Lung microvascular endothelial cell (primary cell): ENCODE data around the gene CAMSAP1. TPM values are rescaled to one million over a fixed set of nuclear protein-coding genes. Genes with fewer than 3 reads are reported as not detected.

Experiments
- DNase-seq, 2 donors: peaks; one replicate each; pipeline versions ENCODE4 v3.0.0 to v3.0.0-alpha.2; 2010; ENCODE audit warnings: low read depth in 2 of 2
- total RNA-seq: library from RNA; depleted of rRNA; stranded (reverse); fragments of >200 nt; gene quantifications from 2 replicates; pipeline ENCODE4 v1.2.1, GENCODE V29; 2014

The CAMSAP1 gene
- total RNA-seq, 1 donor from 2014 or later = 12.9 TPM

DNA sequence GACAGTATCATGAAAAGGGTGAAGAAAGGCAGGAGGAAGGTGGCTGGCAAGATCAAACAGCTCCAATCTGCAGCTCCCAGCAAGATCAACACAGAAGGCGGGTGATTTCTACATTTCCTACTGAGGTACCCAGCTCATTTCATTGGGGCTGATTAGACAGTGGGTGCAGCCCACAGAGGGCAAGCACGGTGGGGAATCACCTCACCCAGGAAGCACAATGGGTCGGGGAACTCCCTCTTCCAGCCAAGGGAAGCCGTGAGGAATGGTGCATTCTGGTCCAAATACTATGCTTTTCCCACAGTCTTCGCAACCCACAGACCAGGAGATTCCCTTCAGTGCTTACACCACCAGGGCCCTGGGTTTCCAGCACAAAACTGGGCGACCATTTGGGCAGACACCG, 66.8 kb downstream of the CAMSAP1 start:
- no peak for DNase-seq

DNA sequence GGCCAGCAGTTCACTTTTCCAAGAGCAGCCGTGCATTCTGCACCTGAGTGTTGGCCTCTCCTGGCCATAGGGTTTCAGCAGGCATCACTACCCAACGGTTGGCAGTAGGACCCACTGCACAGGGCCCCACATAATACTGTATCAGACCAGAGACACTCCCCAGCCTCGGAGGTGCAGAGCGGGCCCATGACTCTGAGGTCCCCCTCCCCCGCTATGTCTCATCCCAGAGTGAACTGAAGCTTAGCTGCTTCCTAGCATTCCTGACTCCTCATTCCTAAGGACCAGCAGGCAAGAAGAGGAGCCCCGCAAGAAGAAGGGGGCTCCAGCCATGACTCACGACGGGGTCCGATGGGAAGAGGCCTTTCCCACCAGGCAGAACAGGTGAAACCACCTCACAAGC, 67.2 kb downstream of the CAMSAP1 start:
- DNase-seq = no peak

DNA sequence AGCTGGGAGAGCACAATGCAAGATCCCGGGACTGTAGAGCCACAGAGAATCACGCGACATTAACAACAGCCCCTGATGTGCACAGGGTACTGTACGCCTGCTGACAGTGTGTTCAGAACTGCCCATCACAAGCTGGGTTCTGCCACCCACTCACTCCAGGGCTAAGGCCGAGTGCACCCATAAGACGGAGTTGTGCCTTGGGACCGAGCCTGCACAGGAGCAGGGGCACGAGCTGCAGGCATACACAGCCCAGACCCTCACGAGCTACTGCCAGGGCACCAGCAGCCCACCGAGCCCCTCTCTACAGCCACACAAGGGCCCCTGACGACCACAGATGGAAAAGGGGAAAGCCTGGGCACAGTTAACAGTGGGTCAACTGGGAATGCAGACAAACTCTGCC, 67.8 kb downstream of the CAMSAP1 start:
- DNase-seq = no peak

DNA sequence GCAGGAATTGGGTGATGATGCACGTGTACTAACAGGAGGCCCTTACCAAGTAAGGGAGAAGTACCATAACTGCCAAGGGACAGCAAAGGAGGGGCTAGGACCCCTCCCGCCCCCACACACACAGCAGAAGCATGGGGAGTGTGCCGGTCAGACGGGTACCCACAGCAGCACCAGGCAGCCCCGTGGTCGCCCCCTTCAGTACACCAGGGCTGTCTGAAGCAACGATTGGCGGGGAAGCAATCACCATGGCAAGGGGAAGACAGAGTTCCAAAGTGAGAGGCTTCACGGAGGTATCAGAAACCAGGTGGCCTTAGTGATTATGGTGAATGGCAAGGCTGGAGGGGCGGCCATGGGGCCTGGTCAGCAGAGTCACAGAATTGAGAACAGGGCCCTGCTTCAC, 72.2 kb downstream of the CAMSAP1 start:
- no peak for DNase-seq

DNA sequence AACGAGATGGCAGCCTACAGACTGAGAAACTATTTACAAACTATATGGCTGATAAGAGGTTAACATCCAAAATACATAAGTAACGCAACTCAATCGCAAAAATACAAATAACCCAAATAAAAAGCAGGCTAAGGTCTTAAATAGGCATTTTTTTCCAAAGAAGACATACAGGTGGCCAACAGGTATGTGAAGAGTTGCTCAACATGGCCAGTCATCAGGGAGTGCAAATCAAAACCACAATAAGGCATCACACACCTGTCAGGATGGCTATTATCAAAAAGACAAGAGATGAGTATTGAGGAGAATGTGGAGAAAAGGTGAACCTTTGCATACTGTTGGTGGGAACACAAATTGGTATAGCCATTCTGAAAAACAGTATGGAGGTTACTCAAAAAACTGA, 73.5 kb downstream of the CAMSAP1 start:
- DNase-seq = no peak

DNA sequence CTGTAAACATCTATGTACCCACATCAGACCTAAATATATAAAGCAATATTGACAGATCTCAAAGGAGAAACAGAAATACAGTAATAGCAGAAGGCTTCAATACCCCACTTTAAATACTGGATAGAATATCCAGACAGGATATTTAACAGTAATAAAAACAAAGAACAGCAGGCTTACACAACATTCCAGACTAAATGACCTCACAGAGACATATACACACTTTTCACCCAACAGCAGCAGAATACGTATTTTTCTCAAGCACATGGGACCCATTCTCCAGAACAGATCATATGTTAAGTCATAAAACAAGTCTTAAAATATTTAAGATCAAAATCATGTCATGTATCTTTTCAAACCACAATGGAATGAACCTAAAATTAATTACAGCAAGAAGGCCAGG, 76.8 kb downstream of the CAMSAP1 start:
- no peak for DNase-seq

DNA sequence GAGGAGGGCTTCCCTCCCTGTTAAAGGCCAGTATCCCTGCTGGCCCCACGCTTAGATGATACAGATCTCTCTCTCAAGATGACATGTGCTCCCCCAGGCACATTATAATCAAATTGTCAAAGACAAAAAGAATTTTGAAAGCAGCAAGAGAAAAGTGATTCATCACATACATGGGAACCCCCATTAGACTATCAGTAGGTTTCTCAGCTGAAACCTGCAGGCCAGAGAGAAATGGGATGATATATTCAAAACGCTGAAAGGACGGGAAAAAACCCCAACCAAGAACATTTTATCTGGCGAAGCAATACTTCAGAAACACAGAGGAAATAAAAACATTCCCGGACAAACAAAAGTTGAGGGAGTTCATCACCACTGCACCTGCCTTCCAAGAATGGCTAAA, 78.7 kb downstream of the CAMSAP1 start:
- DNase-seq = no peak

DNA sequence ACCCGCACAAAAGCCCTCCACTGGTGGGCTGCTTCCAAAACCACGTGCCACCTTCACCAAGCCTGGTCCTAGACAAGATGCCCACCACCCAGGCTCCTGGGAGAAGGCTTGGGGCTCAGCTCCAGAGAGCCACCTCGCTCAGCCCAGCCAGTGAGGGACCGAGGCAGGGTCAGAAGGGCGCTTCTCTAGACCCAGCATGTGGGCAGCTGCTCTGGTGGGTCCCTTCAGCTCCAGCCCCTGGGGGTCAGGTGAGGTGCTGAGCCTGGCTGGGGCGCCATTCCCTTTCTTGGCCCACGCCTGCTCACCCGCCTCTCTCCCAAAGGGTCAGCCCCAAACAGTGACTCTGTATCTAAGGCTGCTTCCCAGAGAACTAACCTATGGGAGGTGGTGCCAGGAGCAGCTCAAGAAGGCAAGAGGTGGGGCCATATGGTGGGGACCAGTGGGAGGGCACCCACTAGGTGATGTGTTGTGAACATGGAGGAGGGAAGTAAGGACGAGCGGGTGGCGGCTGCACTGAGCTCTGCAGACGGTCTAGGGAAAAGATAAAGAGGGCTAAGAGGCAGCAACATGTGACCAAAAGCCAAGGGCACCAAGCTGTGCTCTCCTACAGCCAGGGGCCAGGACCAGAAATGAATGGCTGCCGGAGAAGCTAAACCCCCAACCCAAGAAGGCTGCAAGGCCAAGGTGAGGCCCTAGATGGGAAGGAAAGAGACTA, 79.3 kb downstream of the CAMSAP1 start:
- no peak for DNase-seq

DNA sequence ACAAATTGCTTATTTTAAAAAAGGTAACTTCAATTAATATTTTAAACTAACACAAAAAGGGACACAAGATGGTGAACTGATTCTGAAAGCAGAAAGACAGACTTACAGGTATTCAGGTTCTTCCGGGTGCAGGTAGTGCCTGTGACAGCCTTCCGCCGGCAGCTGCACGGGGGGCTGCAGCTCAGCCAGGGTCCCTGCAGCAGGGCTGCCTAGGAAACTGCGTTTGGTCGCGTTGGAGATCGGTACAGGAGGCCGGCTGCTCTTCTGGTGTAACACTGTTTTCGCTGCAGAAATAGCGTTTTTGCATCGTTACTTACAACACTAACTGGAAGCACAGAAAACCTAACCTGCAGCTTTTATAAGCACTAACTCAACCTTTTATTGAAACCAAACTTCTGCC, 80.0 kb downstream of the CAMSAP1 start:
- DNase-seq = no peak

DNA sequence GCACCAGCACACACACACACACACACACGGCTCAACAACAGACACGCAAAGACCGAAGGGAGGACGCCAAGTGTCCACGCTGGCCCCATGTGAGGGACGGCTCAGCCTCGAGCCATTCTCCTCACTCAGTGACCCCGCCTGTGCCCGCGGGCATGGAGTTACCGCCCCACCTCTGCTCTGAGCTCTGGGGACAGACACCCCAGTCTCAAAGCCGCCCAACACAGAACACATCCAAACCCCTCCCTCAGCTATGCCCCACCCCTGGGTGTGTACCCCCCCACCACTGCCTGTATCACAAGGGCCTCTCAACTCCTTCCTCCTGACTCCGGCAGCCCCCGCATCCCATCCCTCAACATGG, 81.2 kb downstream of the CAMSAP1 start:
- DNase-seq = no peak

DNA sequence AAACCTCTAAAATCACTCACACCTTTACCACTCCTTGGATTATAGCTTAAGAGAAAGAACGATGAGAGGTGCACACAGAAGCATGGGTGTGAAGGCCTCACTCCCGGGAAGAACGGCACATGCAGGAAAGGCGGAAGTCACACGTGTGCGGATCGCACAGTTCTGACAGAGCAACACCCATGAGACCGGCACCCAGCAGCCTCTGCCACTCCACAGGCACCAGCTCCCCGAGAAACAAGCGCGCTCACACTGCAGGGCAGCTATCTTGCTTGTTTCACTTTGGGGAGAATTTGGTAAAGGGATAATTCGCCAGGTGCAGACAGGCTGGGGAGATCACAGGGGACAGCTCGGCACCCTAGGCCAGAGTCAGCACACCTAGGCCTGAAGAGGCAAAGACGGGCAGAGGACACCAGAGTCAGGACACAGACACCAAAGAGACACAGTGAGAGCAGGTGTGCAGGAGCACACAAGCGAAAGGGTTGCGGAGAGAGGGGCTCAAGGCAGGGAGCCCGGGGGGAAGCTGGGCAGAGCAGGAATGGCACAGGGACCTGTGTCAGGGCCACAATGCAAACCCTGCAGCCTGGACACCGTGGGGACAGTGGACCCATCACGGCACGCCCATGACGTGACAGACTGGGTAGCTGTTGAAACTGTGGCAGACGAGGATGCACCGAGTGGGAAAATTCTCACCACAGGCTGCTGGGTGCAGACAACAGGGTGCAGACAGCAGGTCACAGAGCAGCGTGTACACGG, 81.7 kb downstream of the CAMSAP1 start:
- DNase-seq = no peak

DNA sequence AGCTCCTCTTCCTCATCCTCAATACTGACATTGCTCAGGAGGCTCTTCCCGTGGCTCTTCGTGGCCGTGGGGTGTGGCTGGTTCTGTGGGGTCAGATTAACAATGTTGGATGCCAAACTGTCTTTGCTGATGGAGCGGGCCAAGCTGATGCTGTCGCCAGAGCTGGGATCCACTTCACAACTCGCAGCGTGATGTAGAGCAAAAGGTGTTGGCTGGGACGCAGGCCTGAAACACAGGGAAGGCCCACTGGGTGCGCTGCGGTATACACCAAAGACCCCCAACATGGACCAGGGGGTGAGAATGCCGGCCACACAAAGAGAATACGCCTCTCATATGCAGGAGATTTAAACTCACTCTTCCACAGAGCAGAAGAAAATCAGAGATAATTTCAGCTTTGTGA, 84.3 kb downstream of the CAMSAP1 start:
- DNase-seq = no peak

DNA sequence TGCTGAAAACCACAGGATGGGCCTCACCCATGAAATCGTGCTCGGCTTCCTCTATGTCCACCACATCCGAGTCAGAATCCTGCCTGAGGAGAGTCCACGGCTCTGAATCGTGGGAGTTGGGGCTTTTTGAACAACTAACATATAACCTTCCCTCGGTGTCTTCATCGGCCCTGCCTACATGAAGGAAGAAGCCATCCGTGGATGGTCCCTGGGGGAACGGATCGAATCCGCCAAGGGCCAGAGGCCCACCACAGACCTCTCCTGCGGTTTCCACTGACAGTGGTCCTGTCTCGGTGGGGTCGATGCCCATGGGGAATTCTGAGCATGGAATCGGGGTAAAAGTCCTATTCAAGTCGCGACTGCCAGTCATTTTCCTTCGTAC, 85.0 kb downstream of the CAMSAP1 start:
- DNase-seq = no peak

DNA sequence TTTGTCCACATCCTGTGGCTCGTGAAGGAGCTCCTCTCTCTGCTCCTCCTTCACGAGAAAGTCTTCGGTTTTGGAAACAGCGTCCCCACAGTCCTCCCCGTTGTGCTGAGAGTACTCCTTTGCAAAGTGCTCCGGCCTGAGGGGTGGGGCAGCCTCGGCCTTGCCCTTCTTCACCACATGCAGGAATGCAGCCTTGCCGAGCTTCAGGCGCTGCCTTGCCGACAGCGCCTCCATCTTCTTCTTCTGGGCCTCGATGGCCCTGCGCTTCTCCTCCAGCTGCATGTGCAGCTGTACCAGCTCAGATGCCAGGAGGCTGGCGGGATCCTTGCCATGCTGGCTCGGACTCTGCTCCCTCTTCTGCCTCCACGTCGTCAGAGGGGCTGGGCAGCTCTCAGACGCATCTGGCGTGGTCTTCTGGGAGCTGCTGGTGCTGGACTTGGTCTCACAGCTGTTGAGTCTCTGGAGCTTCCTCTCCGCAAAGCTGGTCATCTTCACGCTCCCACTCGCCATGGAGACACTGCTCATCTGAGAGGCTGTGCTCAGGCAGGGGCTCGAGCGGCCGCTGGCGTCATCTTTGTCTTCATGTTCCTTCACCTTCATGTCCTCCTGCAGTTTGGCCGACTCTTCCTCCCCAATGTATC, 85.5 kb downstream of the CAMSAP1 start:
- no peak for DNase-seq

DNA sequence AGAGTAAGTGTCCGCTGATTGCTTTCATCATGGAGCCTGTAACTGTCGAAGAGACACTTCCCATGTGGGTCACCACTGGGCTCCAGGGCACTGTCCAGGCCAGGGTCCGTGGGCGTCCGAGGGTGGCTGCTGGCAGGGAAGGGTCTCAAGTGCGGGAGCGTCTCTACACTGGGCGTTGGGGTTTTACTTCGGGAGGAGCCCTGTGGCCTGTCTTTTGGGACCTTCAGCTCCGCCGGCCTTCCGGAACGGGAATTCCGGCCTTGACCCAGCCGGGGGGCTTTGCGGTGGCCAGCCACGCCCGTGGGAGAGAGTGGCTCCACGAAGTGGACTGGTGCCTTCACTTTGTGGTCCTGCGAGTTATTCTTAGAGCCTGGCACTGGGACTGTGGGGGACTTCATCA, 86.2 kb downstream of the CAMSAP1 start:
- DNase-seq = no peak

DNA sequence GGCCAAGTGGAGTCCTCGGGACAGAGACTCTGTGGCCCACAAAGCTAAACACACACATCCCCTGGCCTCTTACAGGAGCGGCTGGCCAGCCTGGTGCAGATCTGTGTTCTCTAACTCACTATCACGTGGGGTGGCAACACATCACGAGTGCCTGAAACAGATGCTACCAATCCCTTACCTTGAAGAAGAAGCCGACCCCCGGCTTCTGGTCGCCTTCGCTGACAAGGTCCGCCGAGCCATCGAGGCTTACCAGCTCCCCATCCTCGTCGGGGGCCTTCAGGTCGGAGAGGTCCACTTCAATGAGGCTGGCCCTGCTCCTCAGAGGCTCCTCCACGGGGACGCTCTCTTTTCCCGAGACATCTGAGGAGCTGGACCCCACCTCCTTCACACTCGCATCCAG, 86.7 kb downstream of the CAMSAP1 start:
- no peak for DNase-seq

DNA sequence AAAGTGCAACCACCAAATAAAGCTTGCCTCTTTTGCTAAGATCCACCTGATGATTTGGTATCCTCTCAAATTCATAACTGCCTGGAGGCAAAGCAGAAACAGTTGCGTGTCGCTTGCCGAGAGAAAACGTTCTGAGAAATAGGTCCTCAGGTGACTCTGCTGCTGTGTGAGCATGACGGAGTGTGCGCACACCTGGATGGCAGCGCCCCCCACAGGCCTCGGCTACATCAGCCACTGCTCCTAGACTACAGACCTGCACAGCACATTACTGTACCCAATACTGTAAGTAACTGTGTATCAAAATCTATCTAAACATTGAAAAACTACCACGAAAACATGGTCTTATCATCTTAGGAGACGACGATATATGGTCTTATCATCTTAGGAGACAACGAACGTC, 87.4 kb downstream of the CAMSAP1 start:
- DNase-seq = no peak

DNA sequence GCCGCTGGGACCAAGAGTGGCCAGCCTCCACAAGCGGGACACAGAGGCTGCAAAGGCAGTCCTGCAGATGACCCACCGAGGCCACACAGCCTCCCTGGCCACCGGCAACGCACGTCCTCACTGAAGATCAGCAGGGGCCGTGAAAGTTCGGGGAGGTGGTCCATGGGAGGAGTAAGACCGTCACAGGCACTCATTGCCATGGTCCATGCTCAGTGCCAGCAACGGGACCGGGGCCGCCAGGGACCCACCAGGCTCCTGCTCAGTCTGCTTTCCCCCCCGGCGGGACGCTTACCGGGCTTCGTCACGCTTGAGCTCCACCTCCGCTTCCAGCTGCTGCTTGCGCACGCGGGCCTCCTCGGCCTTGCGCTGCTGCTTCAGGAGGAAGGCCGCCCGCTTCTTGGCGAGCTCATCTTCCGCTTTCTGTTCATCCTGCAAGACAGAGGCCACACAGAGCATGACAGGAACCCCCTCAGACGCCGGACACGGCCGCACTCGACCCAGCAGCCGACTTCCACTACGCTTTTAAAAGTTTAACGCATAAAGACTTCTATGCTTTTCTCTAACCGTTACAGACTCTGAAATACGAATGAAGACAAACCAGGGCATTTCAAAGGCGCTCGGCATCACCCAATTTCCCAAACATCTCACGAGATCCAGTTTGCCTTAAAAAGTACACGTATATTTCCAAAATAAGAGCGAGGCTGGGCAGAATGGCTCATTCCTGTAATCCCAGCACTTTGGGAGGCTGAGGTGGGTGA, 88.4 kb downstream of the CAMSAP1 start:
- no peak for DNase-seq

DNA sequence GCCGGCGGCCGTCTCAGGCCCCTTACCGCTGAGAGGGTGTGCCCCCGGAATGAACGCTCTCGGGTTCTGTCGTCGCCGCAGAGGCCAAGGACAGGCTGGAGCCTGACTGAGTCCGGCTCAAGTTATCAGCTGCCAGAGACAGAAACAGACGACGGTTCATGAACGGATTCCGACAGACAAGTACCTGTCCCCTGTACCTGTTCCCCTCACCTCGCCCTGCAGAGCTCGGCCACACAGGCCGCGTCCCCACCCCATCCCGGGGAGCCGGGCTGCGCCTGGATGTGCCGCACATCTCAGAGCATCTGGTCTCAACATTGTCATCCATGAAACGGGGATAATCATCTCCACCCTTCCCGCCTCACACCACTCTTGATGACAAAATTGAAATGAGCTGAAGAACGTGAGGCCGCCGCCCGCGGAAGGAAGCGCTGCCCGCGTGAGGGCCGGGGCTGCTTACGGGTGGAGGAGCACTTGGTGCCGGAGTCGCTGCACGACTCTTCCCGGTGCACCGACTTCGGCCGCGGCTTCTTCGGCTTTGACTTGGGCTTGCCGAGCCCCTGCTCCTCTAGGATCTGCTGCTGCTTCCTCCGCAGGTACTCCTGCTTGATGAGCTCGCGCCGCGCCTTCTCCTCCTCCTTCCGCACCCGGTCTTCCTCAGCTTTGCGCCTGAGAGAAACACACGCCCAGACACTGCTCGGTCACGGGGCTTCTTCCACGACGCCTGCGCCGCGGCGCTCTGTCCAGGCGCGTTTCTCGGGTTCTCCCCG, 89.2 kb downstream of the CAMSAP1 start:
- DNase-seq = no peak

DNA sequence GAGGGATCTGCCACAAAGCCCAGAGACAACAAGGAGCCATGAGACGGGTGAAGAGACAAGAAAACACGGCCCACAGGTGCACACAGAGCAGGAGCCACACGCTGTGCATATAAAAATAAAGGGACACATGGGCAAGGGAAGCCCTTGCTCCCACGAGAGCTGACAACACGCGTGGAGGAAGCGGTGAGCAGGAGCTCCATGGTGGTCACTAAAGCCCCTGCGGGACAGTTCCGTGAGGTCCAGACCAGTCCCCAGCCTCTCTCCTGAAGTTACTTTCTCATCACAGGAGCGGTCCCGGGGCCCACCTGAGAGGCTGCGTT, 90.7 kb downstream of the CAMSAP1 start:
- DNase-seq = no peak

DNA sequence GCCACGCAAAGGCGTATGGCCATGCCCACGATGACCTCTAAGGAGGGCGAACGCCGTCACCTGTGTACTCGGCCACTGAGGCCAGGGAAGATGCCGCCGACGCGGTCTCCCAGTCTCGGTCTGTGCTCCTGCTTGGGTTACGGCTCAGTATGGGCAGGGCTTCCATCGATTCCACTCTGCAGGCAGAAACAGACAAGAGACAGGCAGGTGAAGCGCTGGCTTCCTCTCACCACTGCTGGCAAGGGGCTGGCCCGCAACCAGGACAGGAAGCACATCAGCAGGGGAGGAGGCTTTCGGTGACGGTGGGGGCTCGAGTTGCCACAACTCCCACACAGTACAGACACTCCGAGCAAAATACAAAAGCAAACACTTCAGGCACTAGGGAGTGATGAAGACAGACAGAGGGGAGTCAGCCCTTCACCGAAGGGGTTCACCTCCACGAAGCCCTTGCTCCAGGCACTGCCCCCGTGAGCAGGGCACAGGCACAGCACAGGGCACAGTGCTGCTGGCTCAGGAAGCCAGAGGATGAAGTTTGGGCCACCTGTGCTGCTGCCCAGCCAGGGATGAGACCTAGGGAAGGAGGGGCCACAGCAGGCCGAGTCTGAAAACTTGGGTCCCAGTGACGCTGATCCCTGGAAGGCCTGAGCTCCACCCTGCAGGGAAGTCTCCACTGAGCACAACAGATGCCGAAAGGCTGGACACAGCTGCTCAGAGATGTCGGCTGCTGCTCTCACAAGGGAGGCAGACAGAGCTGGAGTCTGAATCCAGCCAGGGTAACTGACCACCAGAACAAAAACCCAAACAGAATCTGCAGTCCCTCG, 91.3 kb downstream of the CAMSAP1 start:
- no peak for DNase-seq
